Chondrocyte (in vitro differentiated cells): ENCODE measurements around the gene ARFGEF2. TPM values are rescaled to one million over a fixed set of nuclear protein-coding genes. Genes with fewer than 3 reads are reported as not detected.
"Not testable (repeated sequence)": the region's sequence is repeated elsewhere in the genome, so short reads cannot be mapped to it uniquely, and the experiment has no call there.

Source experiments
- DNase-seq: peaks from one replicate; pipeline ENCODE4 v3.0.0; 2021; ENCODE audit warnings: mixed read lengths, low spot score
- H3K27ac Mint-ChIP-seq: one replicate; pipeline ENCODE4 v1.8.0; 2021; ENCODE audit warnings: mild to moderate bottlenecking, moderate library complexity, mixed read lengths; ENCODE audit not compliant: unreplicated experiment
- H3K27me3 Mint-ChIP-seq: 2 replicates; pipeline ENCODE4 v1.8.0; 2021; ENCODE audit warnings: low read depth, mixed read lengths
- H3K36me3 Mint-ChIP-seq: 2 replicates; pipeline ENCODE4 v1.8.0; 2021; ENCODE audit warnings: low read depth, mixed read lengths
- H3K4me1 Mint-ChIP-seq: 2 replicates; pipeline ENCODE4 v1.8.0; 2021; ENCODE audit warnings: low read depth, mild to moderate bottlenecking, mixed read lengths
- H3K4me3 Mint-ChIP-seq: one replicate; pipeline ENCODE4 v1.8.0; 2021; ENCODE audit warnings: mild to moderate bottlenecking, moderate library complexity, mixed read lengths; ENCODE audit not compliant: unreplicated experiment
- H3K9me3 Mint-ChIP-seq: 2 replicates; pipeline ENCODE4 v1.8.0; 2021; ENCODE audit warnings: low read depth, mixed read lengths
- total RNA-seq: library from RNA; stranded (reverse); gene quantifications from 3 replicates; pipeline ENCODE4 v1.2.1, GENCODE V29; 2021
- TF ChIP-seq, protein P1 (sequence below): fragments of 200-600 bp; sonication (generic); IDR thresholded peaks from 2 replicates; pipeline ENCODE4 v1.5.0; 2021; ENCODE audit warnings: antibody characterized with exemption, mild to moderate bottlenecking, moderate library complexity

The ARFGEF2 gene
- total RNA-seq, 1 donor from 2014 or later, result 31.8 TPM

DNA sequence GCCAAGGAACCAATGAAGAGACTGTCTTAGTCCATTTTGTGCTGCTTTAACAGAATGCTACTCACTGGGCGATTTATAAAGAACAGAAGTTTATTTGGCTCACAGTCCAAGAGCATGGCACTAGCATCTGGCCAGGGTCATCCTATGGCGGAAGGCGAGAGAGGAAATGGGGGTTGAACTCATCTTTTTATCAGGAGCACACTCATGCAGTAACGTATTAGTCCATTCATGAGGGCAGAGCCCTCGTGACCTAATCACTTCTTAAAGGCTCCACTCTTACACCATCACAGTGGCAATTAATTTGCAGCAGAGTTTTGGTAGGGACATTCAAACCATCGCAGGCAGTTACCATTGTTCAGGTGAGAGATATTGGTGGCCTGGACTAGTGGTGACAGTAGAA is 8.5 kb downstream of the ARFGEF2 start:
- H3K36me3 Mint-ChIP-seq, result no peaks in the 10 kb centered on the region
- H3K27ac Mint-ChIP-seq, result no peak overlapping the region
- no peak for DNase-seq
- TF ChIP-seq, protein P1, sequence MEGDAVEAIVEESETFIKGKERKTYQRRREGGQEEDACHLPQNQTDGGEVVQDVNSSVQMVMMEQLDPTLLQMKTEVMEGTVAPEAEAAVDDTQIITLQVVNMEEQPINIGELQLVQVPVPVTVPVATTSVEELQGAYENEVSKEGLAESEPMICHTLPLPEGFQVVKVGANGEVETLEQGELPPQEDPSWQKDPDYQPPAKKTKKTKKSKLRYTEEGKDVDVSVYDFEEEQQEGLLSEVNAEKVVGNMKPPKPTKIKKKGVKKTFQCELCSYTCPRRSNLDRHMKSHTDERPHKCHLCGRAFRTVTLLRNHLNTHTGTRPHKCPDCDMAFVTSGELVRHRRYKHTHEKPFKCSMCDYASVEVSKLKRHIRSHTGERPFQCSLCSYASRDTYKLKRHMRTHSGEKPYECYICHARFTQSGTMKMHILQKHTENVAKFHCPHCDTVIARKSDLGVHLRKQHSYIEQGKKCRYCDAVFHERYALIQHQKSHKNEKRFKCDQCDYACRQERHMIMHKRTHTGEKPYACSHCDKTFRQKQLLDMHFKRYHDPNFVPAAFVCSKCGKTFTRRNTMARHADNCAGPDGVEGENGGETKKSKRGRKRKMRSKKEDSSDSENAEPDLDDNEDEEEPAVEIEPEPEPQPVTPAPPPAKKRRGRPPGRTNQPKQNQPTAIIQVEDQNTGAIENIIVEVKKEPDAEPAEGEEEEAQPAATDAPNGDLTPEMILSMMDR, result no peak
- H3K27me3 Mint-ChIP-seq, result no peaks in the 10 kb centered on the region
- H3K4me1 Mint-ChIP-seq, result peaks cover 21% of the 10 kb centered on the region
- no peak overlapping the region for H3K4me3 Mint-ChIP-seq
- no peaks in the 10 kb centered on the region for H3K9me3 Mint-ChIP-seq

DNA sequence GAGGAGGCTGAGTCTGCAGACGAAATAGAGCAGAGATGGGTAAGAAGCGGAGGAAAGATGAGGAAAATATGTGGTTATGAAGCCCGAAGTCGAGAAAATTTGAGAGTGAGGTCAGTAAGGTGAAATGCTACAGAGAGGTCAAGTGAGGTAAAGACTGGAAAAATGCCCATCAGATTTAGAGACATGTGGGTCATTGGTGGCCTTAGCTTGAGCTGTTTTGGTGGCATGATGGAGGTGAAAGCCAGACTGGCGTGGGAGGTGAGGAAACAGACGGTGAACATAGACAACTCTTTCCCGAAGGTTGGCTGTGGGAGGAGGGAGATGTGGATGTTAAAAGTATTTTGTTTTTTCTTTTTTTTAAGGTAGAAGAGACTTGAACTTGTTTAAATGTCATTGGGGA is 9.4 kb downstream of the ARFGEF2 start:
- no peak overlapping the region for H3K27ac Mint-ChIP-seq

DNA sequence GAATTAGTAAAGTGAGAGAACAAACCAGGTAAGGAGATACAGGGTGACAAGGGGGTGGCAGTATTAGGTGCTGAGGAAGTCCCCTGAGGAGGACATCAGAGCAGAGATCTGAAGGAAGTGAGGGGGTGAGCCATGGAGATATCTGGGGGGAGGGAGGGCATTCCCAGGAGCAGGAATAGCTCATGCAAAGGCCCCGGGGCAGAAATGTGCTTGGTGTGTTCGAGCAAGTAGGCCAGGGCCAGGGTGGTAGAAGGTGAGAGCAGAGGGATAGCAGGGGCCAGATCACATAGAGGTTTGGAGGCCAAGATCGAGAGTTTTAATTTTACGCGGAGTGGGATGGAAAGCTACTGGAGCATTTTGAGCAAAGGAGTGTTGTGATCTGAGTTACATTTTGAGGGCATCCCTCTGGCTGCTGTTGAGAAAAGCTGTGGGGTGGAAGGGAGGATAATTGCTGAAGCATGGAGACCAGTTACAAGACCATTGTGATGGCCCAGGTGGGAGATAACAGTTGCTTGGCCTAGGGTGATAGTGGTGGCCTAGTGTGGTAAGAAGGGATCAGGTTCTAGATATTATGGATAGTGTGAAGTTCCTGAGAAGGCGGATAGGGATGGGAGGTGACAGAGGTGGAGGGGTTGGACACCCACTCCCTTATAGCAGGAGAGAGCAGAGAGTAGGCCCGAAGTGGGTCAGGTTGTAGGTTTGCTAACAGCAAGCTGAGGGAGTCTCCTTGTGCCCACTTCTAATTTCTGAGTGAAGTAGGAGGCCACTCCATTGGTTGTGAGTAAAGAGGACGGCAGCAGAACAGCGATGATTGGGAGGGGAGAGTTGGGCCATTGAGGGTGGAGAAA is 10.2 kb downstream of the ARFGEF2 start:
- TF ChIP-seq, protein P1, result no peak
- DNase-seq, result no peak
- Mint-ChIP-seq H3K27me3 (no peaks in the 10 kb centered on the region), H3K36me3 (no peaks in the 10 kb centered on the region), H3K4me3 (no peak overlapping the region), H3K4me1 (peaks cover 9% of the 10 kb centered on the region), H3K27ac (no peak overlapping the region), H3K9me3 (no peaks in the 10 kb centered on the region)

More for the DNA sequence above, 9.4 kb downstream of the ARFGEF2 start:
- Mint-ChIP-seq H3K36me3 (no peaks in the 10 kb centered on the region), H3K4me3 (no peak overlapping the region), H3K9me3 (no peaks in the 10 kb centered on the region), H3K4me1 (peaks cover 16% of the 10 kb centered on the region), H3K27me3 (no peaks in the 10 kb centered on the region)
- TF ChIP-seq, protein P1, result no peak
- DNase-seq, result no peak

DNA sequence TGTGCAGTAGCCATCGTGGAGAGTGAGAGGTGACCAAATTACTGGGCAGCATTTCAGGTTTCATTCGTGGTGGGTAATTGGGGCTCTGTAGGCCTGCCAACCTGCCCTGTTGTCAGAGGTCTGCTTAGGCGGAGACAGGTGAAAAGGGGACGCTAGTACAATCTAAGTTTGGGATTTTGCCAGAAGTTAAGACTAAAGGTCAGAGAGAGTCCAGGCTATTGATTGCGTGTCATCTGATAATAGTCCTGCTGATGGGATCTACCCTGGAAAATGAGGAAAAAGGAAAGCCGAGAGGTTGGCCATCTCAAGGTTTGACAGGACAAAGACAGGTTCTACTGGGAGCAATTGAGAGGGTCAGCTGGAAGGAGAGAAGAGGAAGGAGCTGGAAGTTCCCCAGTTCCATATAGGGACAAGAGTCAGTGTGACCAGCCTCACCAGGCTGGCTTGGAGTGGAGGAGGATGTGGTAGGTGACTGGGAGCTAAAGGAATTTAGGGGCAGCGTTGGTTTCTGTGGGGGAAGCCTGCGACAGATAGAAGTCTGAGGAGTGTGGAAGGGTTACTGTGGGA is 10.9 kb downstream of the ARFGEF2 start:
- no peak for DNase-seq
- Mint-ChIP-seq H3K9me3 (no peaks in the 10 kb centered on the region), H3K27ac (no peak overlapping the region), H3K27me3 (no peaks in the 10 kb centered on the region), H3K4me3 (no peak overlapping the region), H3K36me3 (no peaks in the 10 kb centered on the region), H3K4me1 (peaks cover 12% of the 10 kb centered on the region)
- TF ChIP-seq, protein P1, result no peak

DNA sequence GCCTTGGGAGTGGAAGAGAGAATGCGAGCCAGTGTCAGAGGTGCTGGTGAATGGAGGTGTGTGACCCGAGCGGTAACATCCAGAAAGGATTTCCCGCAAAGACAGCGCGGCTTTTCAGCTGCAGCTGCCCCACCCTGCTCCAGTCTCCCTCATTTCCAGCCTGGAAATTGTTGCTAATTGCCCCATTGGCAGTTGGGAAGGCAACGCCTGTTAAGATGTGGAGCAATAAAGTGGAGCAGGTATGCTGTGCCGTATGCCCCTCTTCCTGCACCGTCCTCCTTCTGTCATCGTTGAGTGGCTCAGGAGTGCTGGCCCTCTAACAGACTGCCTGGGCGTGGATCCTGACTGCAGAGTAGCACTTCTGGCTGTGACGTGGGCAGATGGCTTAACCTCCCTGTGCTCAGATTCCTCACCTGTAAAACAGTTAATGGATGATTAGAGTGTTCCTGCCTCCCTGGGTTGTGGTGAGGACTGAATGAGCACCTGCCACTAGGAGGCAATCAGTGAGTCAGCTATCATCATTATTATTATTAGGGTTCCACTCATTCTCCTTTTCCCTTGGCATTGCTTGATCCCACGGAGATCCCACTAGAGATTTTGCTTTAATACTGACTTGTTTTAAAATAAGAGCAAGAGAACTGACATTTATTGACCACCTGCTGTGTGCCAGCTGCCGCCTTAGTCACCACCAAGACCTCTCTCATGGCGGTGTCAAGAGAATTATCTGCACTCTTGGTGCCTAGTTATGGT is 11.7 kb downstream of the ARFGEF2 start:
- Mint-ChIP-seq H3K4me3 (no peak overlapping the region), H3K9me3 (no peaks in the 10 kb centered on the region), H3K4me1 (peaks cover 11% of the 10 kb centered on the region), H3K27ac (no peak overlapping the region), H3K27me3 (no peaks in the 10 kb centered on the region), H3K36me3 (no peaks in the 10 kb centered on the region)
- no peak for DNase-seq
- TF ChIP-seq, protein P1, result no peak

DNA sequence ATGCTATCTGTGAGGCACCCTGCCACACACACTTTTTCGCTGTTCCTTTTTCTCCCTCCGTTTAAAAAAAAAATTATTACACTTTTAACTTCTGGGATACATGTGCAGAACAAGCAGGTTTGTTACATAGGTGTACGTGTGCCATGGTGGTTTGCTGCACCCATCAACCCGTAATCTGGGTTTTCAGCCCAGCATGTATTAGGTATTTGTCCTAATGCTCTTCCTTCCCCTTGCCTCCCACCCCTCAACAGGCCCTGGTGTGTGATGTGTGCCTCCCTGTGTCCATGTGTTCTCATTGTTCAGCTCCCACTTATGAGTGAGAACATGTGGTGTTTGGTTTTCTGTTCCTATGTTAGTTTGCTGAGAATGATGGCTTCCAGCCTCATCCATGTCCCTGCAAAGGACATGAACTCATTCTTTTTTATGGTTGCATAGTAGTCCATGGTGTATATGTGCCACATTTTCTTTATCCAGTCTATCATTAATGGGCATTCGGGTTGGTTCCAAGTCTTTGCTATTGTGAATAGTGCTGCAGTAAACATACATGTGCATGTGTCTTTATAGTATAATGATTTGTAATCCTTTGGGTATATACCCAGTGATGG is 12.9 kb downstream of the ARFGEF2 start:
- not testable (repeated sequence) for H3K27me3 Mint-ChIP-seq, H3K9me3 Mint-ChIP-seq, H3K36me3 Mint-ChIP-seq, DNase-seq, H3K27ac Mint-ChIP-seq, H3K4me3 Mint-ChIP-seq
- H3K4me1 Mint-ChIP-seq, result peaks cover 11% of the 10 kb centered on the region

DNA sequence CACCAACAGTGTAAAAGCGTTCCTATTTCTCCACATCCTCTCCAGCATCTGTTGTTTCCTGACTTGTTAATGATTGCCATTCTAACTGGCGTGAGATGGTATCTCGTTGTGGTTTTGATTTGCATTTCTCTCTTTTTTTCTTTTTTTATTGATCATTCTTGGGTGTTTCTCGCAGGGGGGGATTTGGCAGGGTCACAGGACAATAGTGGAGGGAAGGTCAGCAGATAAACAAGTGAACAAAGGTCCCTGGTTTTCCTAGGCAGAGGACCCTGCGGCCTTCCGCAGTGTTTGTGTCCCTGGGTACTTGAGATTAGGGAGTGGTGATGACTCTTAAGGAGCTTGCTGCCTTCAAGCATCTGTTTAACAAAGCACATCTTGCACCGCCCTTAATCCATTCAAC is 13.5 kb downstream of the ARFGEF2 start:
- not testable (repeated sequence) for H3K36me3 Mint-ChIP-seq

More for the DNA sequence above, 13.5 kb downstream of the ARFGEF2 start:
- DNase-seq, H3K9me3 Mint-ChIP-seq, H3K27me3 Mint-ChIP-seq, H3K27ac Mint-ChIP-seq, H3K4me3 Mint-ChIP-seq: not testable (repeated sequence)
- H3K4me1 Mint-ChIP-seq, result peaks cover 11% of the 10 kb centered on the region
